OCI-LY1 (cell line): ENCODE results near the gene PSMC4.

Experiments used
- H2AFZ ChIP-seq: fragments of 200-600 bp; sonication (generic), shearing (Covaris generic); 2 replicates; pipeline ENCODE4 v1.6.0; 2014; ENCODE audit warnings: antibody characterized with exemption, mild to moderate bottlenecking, low read length
- H3F3A ChIP-seq: fragments of 200-600 bp; sonication (generic), shearing (Covaris generic); 2 replicates; pipeline ENCODE4 v1.6.0; 2014; ENCODE audit warnings: mild to moderate bottlenecking, antibody characterized with exemption, low read length, moderate library complexity; ENCODE audit not compliant: insufficient read depth
- H3K27ac ChIP-seq: fragments of 200-600 bp; sonication (generic); 2 replicates; pipeline ENCODE4 v1.5.1; 2014; ENCODE audit warnings: low read length, mixed run types, mild to moderate bottlenecking, low read depth; ENCODE audit not compliant: poor library complexity, severe bottlenecking
- H3K27me3 ChIP-seq: fragments of 200-600 bp; sonication (generic); 2 replicates; pipeline ENCODE4 v1.6.0; 2014; ENCODE audit warnings: antibody characterized with exemption, mild to moderate bottlenecking, low read length, moderate library complexity; ENCODE audit not compliant: insufficient read depth
- H3K36me3 ChIP-seq: fragments of 200-600 bp; sonication (generic); 2 replicates; pipeline ENCODE4 v1.6.1; 2014; ENCODE audit warnings: mild to moderate bottlenecking, antibody characterized with exemption, low read length, moderate library complexity, mixed read lengths; ENCODE audit not compliant: insufficient read depth
- H3K4me1 ChIP-seq: fragments of 200-600 bp; sonication (generic); 2 replicates; pipeline ENCODE4 v1.5.1; 2014; ENCODE audit warnings: mild to moderate bottlenecking, low read length, moderate library complexity; ENCODE audit not compliant: insufficient read depth, severe bottlenecking
- H3K4me2 ChIP-seq: fragments of 200-600 bp; sonication (generic), shearing (Covaris generic); 2 replicates; pipeline ENCODE4 v1.6.1; 2014; ENCODE audit warnings: low read length
- H3K4me3 ChIP-seq: fragments of 200-600 bp; sonication (generic); 2 replicates; pipeline ENCODE4 v1.5.1; 2014; ENCODE audit warnings: low read length, low read depth, mild to moderate bottlenecking, mixed read lengths; ENCODE audit not compliant: poor library complexity, severe bottlenecking
- H3K79me2 ChIP-seq: fragments of 200-600 bp; shearing (Covaris generic); 2 replicates; pipeline ENCODE4 v1.6.1; 2016; ENCODE audit warnings: mixed run types, low read length, mixed read lengths; ENCODE audit not compliant: insufficient read depth
- H3K9ac ChIP-seq: fragments of 200-600 bp; sonication (generic), shearing (Covaris generic); 2 replicates; pipeline ENCODE4 v1.6.1; 2014; ENCODE audit warnings: mild to moderate bottlenecking, low read length, mixed read lengths
- H3K9me2 ChIP-seq: fragments of 200-600 bp; sonication (generic), shearing (Covaris generic); 2 replicates; pipeline ENCODE4 v1.6.1; 2014; ENCODE audit warnings: low read depth, mild to moderate bottlenecking, low read length, mixed read lengths
- H3K9me3 ChIP-seq: fragments of 200-600 bp; shearing (Covaris generic); 2 replicates; pipeline ENCODE4 v1.6.1; 2014; ENCODE audit warnings: low read length, mixed read lengths
- H4K20me1 ChIP-seq: fragments of 200-600 bp; sonication (generic), shearing (Covaris generic); 2 replicates; pipeline ENCODE4 v1.6.0; 2016; ENCODE audit warnings: mild to moderate bottlenecking, low read length; ENCODE audit not compliant: insufficient read depth
- CTCF ChIP-seq: fragments of 200-600 bp; sonication (generic), shearing (Covaris generic); IDR thresholded peaks from 2 replicates; pipeline ENCODE4 v1.5.1; 2017; ENCODE audit warnings: mild to moderate bottlenecking, antibody characterized with exemption, low read length, moderate library complexity, mixed read lengths
- EZH2 ChIP-seq: fragments of 200-600 bp; sonication (generic), shearing (Covaris generic); IDR thresholded peaks from 2 replicates; pipeline ENCODE4 v1.8.0; 2017; ENCODE audit warnings: borderline replicate concordance, mixed run types, mild to moderate bottlenecking, antibody characterized with exemption, low read length, moderate library complexity, mixed read lengths

The PSMC4 gene

GRCh38 chr19:39983695-39984300, 12.8 kb downstream of the PSMC4 start:
- H3K36me3 ChIP-seq: peaks cover 54% of the 10 kb centered on the region
- no peak for TF ChIP-seq CTCF
- no peak for TF ChIP-seq EZH2
- peaks cover 39% of the 10 kb centered on the region for H3K79me2 ChIP-seq

GRCh38 chr19:39986643-39987042, 15.7 kb downstream of the PSMC4 start:
- no peak overlapping the region for H3K4me3 ChIP-seq
- H3K27me3 ChIP-seq: no peaks in the 10 kb centered on the region
- no peak overlapping the region for H3K27ac ChIP-seq
- H4K20me1 ChIP-seq: no peaks in the 10 kb centered on the region
- no peaks in the 10 kb centered on the region for H3K9me2 ChIP-seq
- no peak for TF ChIP-seq CTCF
- TF ChIP-seq EZH2: no peak
- peaks cover 25% of the 10 kb centered on the region for H3K36me3 ChIP-seq
- H3K4me1 ChIP-seq: no peaks in the 10 kb centered on the region
- H2AFZ ChIP-seq: no peak overlapping the region
- peaks cover 40% of the 10 kb centered on the region for H3K9me3 ChIP-seq
- H3K4me2 ChIP-seq: no peak overlapping the region
- H3K79me2 ChIP-seq: peaks cover 63% of the 10 kb centered on the region
- no peak overlapping the region for H3K9ac ChIP-seq
- no peaks in the 10 kb centered on the region; the same call in 1 of the 2 replicates for H3F3A ChIP-seq

More at GRCh38 chr19:39983695-39984300, 12.8 kb downstream of the PSMC4 start:
- no peak overlapping the region for H3K9ac ChIP-seq
- no peak overlapping the region for H2AFZ ChIP-seq
- H3K4me2 ChIP-seq: no peak overlapping the region
- no peaks in the 10 kb centered on the region for H3K27me3 ChIP-seq
- H4K20me1 ChIP-seq: no peaks in the 10 kb centered on the region
- H3F3A ChIP-seq: no peaks in the 10 kb centered on the region
- no peak overlapping the region for H3K4me3 ChIP-seq
- no peak overlapping the region for H3K27ac ChIP-seq
- H3K9me3 ChIP-seq: peaks cover 38% of the 10 kb centered on the region
- no peaks in the 10 kb centered on the region for H3K4me1 ChIP-seq
- H3K9me2 ChIP-seq: no peaks in the 10 kb centered on the region

- Histone ChIP-seq H3K9me3 (peaks cover 40% of the 10 kb centered on the region), H3K4me3 (no peak overlapping the region), H2AFZ (no peak overlapping the region), H3K27me3 (no peaks in the 10 kb centered on the region), H3K4me2 (no peak overlapping the region), H3K9ac (no peak overlapping the region), H3K9me2 (no peaks in the 10 kb centered on the region), H3K4me1 (no peaks in the 10 kb centered on the region), H3K27ac (no peak overlapping the region), H3K36me3 (peaks cover 20% of the 10 kb centered on the region), H4K20me1 (no peaks in the 10 kb centered on the region), H3F3A (no peaks in the 10 kb centered on the region; the same call in 1 of the 2 replicates), H3K79me2 (peaks cover 61% of the 10 kb centered on the region)
- TF ChIP-seq CTCF (no peak), EZH2 (no peak)
Observed at GRCh38 chr19:39987167-39987566, 16.2 kb downstream of the PSMC4 start.
